ENCODE measurements around the gene OSBPL8. TPM values are rescaled to one million over a fixed set of nuclear protein-coding genes. Genes with fewer than 3 reads are reported as not detected.

The OSBPL8 gene
- total and polyA plus RNA-seq, 2 experiments from 2014 or later, result 78.0 to 124 TPM

DNA sequence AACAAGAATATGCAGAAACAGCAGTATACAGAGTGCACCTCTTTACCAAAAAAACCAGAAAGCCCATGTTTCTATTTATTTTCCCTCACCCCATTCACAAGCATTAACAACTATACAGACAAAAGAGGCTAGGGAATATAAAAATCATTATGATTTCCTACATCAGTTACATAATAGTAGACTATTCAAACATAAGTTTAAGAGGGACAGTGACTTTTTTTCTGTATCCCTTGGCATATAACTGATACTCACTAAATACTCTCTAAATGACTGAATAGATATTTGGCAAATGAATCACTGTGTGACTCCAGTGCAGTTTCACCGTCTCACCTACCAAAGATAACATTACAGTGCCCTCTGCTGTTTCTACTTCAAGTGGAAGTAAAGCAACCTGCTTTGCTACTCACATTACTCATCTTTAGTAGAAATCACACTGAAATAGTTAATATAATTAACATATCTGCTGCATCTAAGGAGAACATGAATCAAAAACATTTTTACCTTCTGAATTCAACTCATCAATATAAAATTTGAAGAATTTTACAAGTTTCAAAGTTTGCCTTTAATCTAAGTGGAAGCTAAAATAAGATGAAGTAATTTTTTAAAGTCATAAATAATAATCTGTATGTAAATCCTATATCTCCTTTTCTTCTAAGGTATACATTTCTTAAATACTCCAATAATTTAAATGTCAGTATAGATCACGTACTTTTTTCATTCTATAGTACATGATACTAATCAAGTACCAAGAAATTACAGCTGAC lies 103.8 kb downstream of the OSBPL8 start:
- peak; percentile 91 for ATAC-seq
- H3K4me3 ChIP-seq, result no peak overlapping the region
- H2AFZ ChIP-seq, result no peak overlapping the region
- no peaks in the 10 kb centered on the region; the same call in 1 of the 2 replicates for H3K4me1 ChIP-seq (ENCODE audit: insufficient read depth)
- H3K27ac ChIP-seq (ENCODE audit: low read depth), result no peak overlapping the region
- H3K9me2 ChIP-seq (ENCODE audit: insufficient read depth), result no peaks in the 10 kb centered on the region
- H3K9me3 Mint-ChIP-seq, result no peaks in the 10 kb centered on the region
- no peak overlapping the region for H3K4me2 ChIP-seq
- H3K27me3 ChIP-seq (ENCODE audit: insufficient read depth), result no peaks in the 10 kb centered on the region
- H3F3A ChIP-seq (replicated peaks; ENCODE audit: low read depth), result no peaks in the 10 kb centered on the region
- H3K4me1 Mint-ChIP-seq, result peaks cover under 1% of the 10 kb centered on the region; the same call in 1 of the 3 replicates
- H3K4me3 Mint-ChIP-seq, result no peak overlapping the region
- no peaks in the 10 kb centered on the region for H3K36me3 ChIP-seq (ENCODE audit: insufficient read depth)
- peak; percentile 77 for DNase-seq (ENCODE audit: low spot score)
- H3K27me3 Mint-ChIP-seq (ENCODE audit: insufficient read depth, low read depth, poor library complexity), result peaks cover 1% of the 10 kb centered on the region
- 0 out of 2 replicates have a peak overlapping the region, but pooled peaks have one; percentile 30 for H3K27ac Mint-ChIP-seq
- H3K79me2 ChIP-seq (replicated peaks; ENCODE audit: insufficient read depth), result no peaks in the 10 kb centered on the region; the same call in none of the 2 replicates
- no peaks in the 10 kb centered on the region for H4K20me1 ChIP-seq (replicated peaks; ENCODE audit: insufficient read depth)
- TF ChIP-seq, protein P1, sequence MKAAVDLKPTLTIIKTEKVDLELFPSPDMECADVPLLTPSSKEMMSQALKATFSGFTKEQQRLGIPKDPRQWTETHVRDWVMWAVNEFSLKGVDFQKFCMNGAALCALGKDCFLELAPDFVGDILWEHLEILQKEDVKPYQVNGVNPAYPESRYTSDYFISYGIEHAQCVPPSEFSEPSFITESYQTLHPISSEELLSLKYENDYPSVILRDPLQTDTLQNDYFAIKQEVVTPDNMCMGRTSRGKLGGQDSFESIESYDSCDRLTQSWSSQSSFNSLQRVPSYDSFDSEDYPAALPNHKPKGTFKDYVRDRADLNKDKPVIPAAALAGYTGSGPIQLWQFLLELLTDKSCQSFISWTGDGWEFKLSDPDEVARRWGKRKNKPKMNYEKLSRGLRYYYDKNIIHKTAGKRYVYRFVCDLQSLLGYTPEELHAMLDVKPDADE (IDR thresholded peaks at IDR 0.05), result no peak
- TF ChIP-seq CTCF (conservative IDR thresholded peaks at IDR 0.05; ENCODE audit: low read depth in 2 of 2), result peak; percentile 75 to 76
- H3K36me3 Mint-ChIP-seq (ENCODE audit: low read depth), result no peaks in the 10 kb centered on the region

GRCh38 chr12:76451528-76451927 lies 108.0 kb downstream of the OSBPL8 start:
- no peaks in the 10 kb centered on the region for H3K4me1 Mint-ChIP-seq
- ATAC-seq, result no peak
- TF ChIP-seq, protein P2, sequence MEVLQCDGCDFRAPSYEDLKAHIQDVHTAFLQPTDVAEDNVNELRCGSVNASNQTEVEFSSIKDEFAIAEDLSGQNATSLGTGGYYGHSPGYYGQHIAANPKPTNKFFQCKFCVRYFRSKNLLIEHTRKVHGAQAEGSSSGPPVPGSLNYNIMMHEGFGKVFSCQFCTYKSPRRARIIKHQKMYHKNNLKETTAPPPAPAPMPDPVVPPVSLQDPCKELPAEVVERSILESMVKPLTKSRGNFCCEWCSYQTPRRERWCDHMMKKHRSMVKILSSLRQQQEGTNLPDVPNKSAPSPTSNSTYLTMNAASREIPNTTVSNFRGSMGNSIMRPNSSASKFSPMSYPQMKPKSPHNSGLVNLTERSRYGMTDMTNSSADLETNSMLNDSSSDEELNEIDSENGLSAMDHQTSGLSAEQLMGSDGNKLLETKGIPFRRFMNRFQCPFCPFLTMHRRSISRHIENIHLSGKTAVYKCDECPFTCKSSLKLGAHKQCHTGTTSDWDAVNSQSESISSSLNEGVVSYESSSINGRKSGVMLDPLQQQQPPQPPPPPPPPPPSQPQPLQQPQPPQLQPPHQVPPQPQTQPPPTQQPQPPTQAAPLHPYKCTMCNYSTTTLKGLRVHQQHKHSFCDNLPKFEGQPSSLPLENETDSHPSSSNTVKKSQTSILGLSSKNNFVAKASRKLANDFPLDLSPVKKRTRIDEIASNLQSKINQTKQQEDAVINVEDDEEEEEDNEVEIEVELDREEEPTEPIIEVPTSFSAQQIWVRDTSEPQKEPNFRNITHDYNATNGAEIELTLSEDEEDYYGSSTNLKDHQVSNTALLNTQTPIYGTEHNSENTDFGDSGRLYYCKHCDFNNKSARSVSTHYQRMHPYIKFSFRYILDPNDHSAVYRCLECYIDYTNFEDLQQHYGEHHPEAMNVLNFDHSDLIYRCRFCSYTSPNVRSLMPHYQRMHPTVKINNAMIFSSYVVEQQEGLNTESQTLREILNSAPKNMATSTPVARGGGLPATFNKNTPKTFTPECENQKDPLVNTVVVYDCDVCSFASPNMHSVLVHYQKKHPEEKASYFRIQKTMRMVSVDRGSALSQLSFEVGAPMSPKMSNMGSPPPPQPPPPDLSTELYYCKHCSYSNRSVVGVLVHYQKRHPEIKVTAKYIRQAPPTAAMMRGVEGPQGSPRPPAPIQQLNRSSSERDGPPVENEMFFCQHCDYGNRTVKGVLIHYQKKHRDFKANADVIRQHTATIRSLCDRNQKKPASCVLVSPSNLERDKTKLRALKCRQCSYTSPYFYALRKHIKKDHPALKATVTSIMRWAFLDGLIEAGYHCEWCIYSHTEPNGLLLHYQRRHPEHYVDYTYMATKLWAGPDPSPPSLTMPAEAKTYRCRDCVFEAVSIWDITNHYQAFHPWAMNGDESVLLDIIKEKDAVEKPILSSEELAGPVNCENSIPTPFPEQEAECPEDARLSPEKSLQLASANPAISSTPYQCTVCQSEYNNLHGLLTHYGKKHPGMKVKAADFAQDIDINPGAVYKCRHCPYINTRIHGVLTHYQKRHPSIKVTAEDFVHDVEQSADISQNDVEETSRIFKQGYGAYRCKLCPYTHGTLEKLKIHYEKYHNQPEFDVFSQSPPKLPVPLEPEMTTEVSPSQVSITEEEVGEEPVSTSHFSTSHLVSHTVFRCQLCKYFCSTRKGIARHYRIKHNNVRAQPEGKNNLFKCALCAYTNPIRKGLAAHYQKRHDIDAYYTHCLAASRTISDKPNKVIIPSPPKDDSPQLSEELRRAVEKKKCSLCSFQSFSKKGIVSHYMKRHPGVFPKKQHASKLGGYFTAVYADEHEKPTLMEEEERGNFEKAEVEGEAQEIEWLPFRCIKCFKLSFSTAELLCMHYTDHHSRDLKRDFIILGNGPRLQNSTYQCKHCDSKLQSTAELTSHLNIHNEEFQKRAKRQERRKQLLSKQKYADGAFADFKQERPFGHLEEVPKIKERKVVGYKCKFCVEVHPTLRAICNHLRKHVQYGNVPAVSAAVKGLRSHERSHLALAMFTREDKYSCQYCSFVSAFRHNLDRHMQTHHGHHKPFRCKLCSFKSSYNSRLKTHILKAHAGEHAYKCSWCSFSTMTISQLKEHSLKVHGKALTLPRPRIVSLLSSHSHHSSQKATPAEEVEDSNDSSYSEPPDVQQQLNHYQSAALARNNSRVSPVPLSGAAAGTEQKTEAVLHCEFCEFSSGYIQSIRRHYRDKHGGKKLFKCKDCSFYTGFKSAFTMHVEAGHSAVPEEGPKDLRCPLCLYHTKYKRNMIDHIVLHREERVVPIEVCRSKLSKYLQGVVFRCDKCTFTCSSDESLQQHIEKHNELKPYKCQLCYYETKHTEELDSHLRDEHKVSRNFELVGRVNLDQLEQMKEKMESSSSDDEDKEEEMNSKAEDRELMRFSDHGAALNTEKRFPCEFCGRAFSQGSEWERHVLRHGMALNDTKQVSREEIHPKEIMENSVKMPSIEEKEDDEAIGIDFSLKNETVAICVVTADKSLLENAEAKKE (CRISPR knock-in tag; IDR thresholded peaks at IDR 0.05), result no peak
- TF ChIP-seq CTCF (conservative IDR thresholded peaks at IDR 0.05; ENCODE audit: low read depth in 2 of 2), result no peak
- no peak for TF ChIP-seq POLR2AphosphoS5 (IDR thresholded peaks at IDR 0.05; ENCODE audit: low read depth)
- TF ChIP-seq EZH2 (IDR thresholded peaks at IDR 0.05; ENCODE audit: low read depth, unreplicated experiment), result no peak
- TF ChIP-seq EZH2phosphoT487 (IDR thresholded peaks at IDR 0.05; ENCODE audit: unreplicated experiment), result no peak
- TF ChIP-seq NANOG (IDR thresholded peaks at IDR 0.05; ENCODE audit: borderline replicate concordance), result no peak
- no peak for TF ChIP-seq ZNF331 (CRISPR knock-in tag; IDR thresholded peaks at IDR 0.05; ENCODE audit: low read depth)
- no peak for TF ChIP-seq ZNF114 (CRISPR knock-in tag; IDR thresholded peaks at IDR 0.05)

More at GRCh38 chr12:76451528-76451927, 108.0 kb downstream of the OSBPL8 start:
- Histone ChIP-seq H3F3A (replicated peaks; ENCODE audit: low read depth) (no peaks in the 10 kb centered on the region), H3K27ac (ENCODE audit: low read depth) (no peak overlapping the region), H4K20me1 (replicated peaks; ENCODE audit: insufficient read depth) (0 out of 2 replicates have a peak, but pooled peaks cover 3% of the 10 kb centered on the region), H3K4me1 (ENCODE audit: insufficient read depth) (no peaks in the 10 kb centered on the region), H3K9me2 (ENCODE audit: insufficient read depth) (no peaks in the 10 kb centered on the region), H3K4me3 (no peak overlapping the region), H3K27me3 (ENCODE audit: insufficient read depth) (no peaks in the 10 kb centered on the region), H2AFZ (no peak overlapping the region), H3K79me2 (replicated peaks; ENCODE audit: insufficient read depth) (peaks cover 1% of the 10 kb centered on the region), H3K36me3 (ENCODE audit: insufficient read depth) (no peaks in the 10 kb centered on the region), H3K4me2 (no peak overlapping the region)
- DNase-seq (ENCODE audit: low spot score), result no peak
- Mint-ChIP-seq H3K27ac (peak overlapping the region; percentile 59; the same call in 1 of the 2 replicates), H3K4me3 (no peak overlapping the region), H3K9me3 (no peaks in the 10 kb centered on the region), H3K27me3 (ENCODE audit: insufficient read depth, low read depth, poor library complexity) (peaks cover 1% of the 10 kb centered on the region), H3K36me3 (ENCODE audit: low read depth) (peaks cover 4% of the 10 kb centered on the region; the same call in 2 of the 3 replicates)

All from GM23338 (cell line).